CD4-positive, alpha-beta T cell treated with Interleukin-2 at 100 ng/mL for 4 hours (primary cell): Measurements from ENCODE around the gene RNF144B.
"Not testable (repeated sequence)": the region's sequence is repeated elsewhere in the genome, so short reads cannot be mapped to it uniquely, and the experiment has no call there.

Source experiments
- DNase-seq: peaks from one replicate; pipeline ENCODE4 v3.0.0-alpha.2; 2020; ENCODE audit warnings: low spot score

Gene RNF144B

DNA sequence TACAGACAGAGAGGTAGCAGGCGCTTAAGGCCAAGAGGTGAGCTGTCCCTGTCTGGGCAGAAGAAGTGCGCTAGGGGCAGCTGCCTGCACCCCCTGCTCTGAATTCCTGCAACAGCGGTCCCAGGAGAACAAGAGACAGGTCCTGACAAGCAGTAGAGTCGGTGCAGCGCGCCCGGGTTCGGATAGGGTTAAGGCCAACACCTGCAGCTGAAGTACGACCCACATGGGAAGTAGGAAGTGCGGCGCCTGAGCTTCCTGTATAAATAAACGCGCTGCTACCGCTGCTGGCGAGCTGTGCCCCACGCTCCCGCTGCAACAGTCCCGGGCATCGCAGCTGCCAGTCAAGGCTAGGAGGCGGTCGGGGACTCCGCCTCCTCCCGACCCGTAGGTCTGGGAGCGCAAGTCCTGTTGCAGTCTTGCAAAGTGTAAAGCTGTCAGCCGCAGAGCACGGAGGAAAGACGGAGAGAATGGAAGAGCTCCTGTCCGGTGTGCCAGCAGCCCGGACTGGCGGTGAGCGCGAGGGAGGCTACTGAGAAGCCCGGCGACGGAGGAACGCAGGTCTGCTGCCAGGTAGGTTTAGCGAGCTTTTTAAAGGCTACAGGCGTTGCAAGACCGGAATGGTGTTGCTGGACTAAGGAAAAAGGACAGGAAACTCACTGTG lies at the start of gene RNF144B:
RNF144B (plus strand) TSS at position 290 of the 661 bp plus-strand sequence. CDS start 12,185 bp downstream, outside the sequence.
- peak; percentile 67 for DNase-seq

DNA sequence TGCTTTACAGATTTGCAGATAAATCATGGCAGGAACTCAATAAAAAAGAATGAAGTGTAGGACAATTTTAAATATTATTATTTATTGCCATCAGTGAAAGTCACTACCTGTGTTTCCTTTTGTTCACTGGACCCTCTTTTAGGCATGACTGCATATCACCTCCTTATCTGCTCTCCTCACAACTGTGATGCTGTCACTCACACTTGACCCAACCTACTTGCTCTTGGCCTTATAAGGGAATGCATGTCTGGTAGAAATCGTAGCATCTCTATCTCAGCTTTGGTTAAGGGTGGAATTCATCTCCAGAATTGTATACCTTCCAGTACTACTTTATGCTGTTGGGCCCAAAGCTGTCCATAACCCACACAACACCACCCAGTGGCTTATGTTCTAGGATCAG lies 47.6 kb upstream of the RNF144B start:
- DNase-seq, result no peak

DNA sequence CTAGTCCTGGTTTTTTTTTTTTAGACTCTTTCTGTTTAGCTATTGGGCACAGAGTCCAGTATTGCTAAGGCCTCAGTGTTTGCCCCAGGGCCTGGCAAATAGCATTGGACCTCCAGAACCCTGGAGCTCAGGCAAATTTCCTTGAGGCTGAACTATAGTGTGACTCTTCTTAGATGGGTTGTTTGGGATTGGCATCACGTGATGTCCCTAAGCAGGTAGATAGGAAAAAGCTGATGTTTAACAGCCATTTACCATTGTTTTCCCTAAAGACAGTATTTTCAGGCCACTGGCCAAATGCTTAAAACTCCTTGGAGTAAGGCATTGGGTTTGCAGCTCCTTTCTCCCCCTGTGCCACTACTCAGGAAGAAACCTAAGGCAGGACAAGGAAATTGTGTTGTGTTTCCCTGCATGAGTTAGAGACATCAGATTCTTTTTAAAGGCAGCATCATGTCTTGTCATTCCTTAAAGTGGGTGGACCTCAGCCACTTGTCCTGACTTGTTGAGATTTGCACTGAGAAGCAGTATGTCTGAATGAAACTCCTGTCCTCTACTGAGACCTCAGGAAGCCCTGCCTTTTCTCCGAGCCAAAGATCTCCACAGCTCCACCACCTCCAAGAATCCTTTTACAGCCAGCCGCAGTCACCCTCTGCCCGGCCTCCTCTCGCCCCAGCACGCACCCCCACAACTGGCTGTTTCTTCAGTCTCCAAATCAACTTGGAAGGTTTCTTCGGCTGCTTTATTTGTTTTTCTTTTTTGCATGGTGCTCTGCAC lies 46.2 kb upstream of the RNF144B start:
- DNase-seq, result no peak

DNA sequence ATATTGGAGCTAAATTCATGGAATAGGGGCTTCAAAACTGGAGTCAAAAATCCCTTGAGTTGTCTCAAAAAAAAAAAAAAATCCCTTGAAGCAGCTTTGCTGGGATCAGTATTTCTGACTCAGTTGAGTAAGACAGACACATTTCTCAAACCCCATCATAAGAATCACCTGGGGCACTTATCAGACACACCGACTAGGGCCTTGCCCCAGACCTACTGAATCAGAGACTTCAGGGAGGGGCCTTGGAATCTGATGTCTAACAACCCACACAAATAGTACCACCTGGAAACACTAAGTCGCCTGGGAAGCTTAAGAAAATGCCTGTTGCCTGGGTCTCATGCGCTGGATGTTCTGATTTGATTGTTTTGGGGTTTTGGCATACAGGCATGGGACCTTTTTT lies 44.9 kb upstream of the RNF144B start:
- no peak for DNase-seq

DNA sequence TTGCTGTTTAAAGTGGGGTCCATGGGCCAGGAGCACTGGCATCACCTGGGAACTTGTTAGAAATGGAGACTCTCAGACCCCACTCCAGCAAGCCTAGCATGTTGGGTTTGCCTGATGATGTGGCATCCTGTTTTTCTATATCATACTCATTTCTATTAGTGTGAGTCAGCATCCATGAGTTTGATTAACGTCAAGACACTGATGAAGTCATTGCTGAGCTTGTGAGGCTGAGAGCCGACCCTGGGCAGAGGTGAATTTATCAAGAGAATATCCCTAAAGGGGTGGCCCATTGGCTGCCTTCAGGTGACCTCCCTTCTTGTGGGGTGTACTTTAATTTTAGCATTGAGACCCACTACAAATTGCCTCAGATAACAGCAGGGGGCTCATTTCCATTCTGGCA lies 43.4 kb upstream of the RNF144B start:
- DNase-seq, result no peak

DNA sequence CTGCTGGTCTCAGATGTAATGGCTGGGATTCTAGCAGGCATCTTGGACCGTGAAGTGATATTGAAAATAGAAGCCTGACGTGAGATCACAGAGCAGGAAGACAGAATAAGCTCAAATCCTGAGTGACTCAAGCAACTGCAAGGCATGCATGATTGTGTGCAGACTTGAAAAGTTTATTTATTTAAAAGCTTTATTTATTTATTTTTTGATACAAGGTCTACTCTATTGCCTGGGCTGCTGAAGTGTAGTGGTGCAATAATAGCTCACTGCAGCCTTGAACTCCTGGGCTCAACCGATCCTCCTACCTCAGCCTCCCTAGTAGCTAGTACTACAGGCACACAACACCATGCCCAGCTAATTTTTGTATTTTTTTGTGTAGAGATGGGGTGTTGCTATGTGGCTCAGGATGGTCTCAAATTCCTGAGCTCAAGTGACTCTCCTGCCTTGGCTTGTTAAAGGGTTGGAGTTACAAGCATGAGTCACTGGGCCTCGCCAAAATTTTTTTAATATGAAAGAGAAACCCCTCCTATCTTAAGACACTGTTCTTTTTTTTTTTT lies 40.1 kb upstream of the RNF144B start:
- DNase-seq, result no peak

DNA sequence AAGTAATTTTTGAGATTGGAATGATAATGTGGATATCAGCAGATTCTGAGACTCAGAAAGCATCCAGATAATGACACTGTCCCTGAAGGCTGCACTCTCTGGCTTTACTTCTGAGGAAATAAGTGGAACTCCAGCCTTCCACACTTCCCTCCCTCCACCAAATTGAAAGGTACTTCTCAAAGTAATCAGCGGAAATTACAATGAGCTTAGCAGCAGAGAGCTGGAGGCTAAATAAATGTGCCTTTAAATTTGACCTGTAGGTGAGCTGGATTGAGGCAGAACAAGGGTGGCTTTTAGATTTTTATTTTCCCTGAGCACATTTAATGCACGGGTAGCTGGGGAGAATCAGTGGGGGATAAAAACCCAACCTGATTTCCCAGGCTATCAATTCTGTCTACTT lies 39.3 kb upstream of the RNF144B start:
- DNase-seq, result no peak

DNA sequence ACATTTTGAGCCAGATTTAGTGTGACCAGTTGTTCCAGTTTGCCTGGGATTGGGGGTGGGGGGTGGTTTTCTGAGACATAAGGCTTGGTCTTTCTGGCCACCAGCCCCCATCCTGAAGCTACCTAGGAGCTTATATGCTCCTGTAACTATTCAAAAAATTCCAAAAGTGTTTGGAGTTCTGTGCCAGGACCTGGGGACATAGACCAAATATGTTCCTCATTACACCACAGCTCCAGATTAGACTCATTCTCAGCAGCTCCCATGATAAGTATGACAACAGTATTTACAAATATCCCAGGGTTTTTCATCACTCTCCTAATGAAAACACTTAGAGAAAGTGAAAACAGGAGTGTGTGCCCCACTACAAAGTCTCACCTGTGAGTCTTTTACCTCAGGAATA lies 37.8 kb upstream of the RNF144B start:
- no peak for DNase-seq

DNA sequence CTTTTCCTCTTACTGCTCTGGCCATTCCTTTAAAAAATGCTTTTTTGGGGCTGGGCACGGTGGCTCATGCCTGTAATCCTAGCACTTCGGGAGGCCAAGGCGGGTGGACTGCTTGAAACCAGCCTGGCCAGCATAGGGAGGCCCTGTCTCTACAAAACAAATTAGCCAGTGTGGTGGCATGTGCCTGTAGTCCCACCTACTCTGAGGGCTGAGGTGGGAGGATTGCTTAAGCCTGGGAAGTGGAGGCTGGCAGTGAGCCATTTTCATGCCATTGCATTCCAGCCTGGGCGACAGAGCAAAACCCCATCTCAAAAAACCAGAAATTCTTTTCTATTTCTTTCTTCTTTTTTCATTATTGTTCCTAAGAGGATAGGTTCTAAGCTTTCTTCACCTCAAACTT lies 36.9 kb upstream of the RNF144B start:
- DNase-seq, result no peak

DNA sequence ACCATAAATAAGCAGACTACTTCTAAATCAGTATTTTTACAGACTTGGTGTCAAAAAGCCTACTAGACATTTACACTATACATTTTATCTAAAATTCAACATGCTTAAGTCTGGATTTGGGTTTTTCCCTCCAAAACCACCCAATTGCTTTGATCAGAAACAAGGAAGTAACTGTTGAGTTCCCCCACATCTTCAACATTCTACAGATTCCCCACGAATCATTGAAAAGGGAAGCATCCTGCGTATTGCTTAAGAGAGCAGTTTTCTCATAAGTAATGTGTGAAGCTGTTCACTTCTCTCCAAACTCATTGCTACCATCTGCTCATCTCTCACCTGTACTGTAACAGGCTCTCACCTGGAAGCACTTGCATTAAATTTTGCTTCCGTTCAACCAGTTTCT lies 36.4 kb upstream of the RNF144B start:
- no peak for DNase-seq

DNA sequence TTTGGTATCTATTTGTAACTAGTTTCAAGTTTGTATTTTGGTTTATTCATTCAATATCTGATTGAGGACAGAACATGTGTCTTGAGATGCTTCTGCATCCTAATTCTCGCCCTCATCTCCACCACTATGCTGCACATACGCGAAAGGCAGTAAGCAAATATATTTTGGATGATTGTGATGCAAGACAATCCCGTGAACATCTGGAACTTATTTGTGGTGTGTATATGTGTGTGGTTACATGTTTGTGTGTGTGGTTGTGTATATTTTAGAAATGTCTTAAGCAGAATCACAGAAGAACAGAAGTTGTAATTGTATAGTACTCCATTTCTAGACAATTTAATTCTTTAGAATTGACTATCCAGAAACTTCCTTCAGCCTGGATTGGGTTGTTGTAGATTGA lies 35.1 kb upstream of the RNF144B start:
- no peak for DNase-seq

DNA sequence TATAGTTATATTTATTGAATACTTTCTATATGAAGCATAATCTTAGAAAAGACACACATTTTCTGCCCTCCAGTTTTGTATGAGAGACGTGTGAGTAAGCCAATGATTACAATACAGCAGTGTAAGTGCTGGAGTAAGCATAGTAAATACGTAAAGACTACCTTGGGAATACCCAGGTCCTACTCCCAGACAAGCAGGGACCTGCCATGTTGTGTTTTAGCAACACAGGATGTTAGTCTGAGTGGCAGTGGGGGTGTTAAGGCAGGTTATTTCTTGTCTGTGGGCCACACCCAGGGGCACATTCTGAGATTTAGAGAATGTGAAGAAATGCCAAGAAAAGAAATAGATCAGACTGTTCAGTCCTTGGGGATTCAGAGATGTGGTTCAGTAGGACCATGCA lies 34.3 kb upstream of the RNF144B start:
- DNase-seq, result no peak

DNA sequence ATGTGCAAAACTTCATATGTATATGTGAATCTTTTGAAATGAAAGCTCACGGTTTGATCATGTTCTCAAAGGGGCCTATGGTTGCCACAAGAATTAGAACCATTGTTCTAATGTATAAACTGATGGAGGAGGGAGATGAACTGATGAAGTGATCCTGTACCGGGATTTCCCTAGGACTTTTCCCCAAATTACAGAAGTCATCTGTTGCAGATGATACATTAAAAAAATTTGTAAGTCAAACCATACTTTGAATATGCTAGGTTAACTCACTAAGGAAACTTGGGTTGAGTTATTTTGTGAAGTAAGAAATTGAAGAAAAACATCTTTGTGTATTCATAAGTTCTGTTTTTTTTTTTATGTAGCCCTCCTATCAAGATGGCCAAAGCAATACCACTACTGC lies 33.9 kb upstream of the RNF144B start:
- no peak for DNase-seq

DNA sequence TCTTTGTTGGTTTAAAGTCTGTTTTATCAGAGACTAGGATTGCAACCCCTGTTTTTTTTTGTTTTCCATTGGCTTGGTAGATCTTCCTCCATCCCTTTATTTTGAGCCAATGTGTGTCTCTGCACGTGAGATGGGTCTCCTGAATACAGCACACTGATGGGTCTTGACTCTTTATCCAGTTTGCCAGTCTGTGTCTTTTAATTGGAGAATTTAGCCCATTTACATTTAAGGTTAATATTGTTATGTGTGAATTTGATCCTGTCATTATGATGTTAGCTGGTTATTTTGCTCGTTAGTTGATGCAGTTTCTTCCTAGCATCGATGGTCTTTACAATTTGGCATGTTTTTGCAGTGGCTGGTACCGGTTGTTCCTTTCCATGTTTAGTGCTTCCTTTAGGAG lies 29.6 kb upstream of the RNF144B start:
- not testable (repeated sequence) for DNase-seq

DNA sequence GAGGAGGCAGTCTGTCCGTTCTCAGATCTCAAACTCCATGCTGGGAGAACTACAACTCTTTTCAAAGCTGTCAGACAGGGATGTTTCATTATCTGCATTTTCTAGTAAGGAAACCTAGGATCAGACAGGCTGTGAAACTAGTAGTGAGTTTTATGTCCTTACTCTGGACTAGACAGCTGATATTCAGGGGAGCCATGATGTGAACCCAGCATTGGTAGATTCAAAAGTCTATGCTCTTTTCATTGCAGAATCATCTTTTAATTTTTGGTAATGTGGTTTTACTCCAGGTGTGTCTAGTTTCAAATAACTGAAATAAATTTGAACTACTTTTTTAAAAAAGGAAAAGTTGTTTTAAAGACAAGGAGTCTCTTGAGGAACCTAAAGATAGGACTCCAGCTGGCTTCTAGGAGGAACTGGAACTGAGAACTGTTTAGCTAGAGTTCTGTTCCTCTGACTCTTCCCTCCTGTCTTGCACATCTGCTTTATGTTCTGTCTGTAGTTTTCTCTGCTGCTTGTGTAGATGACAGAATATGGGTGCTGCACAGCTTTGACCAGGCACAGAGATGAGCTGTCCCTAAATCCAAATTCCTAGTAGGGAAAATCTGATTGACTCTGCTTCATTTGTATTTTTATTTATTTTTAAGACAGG lies 27.8 kb upstream of the RNF144B start:
- no peak for DNase-seq

DNA sequence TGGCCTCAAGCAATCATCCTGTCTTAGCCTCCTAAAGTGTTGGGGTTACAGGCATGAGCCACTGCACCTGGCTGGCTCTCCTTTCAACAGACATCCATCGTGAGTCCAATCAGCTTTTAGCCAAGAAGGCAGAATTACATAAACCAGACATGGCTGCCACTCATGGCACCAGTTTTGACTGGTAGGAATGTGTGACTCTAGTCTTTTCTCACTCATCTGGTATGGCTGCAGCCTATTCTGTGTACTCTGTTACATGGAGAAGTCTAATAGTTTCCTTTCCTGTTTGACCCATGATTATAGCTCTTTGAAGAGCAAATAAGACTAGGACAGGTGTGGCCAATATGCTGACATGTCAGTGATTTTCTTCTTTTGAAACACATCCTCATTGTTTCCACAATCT lies 27.0 kb upstream of the RNF144B start:
- no peak for DNase-seq

DNA sequence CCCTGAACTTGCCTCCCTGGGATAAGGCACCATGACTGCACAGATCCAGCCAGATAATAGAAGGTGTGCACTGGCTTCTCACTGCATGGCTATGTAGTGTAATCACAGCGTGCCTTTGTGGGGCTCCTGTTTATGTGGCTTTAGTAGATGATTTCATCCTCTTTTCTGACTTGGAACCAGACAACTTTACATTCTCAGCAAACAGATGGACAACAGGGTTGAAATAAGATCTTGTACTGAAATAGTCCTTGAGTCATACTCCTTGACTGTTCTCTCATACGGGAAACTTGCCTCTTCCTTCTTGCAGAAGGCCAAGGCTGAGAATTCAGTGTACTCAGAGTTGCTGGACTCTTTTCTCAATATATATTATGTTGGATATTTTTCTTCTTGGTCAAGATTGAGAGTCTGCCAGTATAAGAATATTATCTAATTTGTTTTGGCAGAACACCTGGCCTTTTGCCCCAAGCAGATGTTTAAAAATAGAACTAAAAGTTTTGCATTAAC lies 25.0 kb upstream of the RNF144B start:
- no peak for DNase-seq

DNA sequence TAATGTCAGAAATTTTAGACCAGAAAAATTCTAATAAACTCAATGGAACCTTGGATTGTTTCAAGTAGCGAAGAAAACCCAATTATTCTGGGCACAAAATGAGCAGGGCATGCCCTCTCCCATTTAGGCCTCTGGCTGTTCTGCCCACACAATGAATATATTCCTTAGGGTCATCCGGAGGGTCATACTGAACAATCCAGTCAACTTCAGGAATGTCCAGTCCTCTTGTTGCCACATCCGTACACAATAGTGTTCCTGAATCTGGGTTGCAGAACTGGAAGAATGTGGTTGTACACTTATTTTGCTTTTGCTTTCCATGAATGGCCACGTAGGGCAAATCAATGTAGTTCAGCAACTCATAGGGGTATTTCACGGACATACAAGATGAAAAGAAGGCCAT lies 23.4 kb upstream of the RNF144B start:
- DNase-seq, result no peak

DNA sequence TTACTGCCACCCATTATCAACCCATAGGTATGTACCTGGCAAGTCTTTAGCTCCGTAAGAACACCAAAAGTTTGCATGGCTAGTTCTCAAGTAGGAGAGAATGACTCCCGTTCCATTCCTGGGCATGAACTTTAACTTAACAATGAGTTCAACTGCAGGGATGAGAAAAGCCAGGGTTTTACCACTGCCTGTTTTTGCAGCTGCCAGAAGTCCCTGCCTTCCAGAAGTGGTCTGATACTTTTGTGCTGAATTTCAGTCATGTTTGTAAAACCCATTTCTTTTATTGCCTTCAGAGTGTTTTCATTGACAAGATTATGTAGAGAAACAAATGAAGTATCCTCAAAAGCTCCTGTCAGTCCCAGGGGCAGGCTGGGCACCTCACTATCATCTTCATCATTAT lies 22.6 kb upstream of the RNF144B start:
- DNase-seq, result not testable (repeated sequence)

DNA sequence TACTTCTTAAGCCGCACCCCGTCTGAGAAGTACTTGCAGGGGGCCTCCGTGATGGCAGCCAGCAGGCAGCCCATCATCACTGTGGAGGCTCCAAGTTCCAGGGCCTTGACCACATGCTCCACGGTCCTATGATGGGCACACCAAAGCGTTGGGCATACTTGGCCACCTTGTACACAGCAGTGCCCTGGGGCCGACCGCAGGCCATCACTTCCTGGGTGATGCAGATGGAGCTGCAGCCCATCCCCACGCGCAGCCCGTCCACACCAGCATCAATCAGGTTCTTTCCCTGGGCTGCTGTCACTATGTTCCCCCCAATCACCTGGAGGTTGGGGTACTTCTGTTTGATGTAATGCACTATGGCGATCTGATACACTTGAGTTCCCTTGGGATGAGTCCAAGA lies 19.8 kb upstream of the RNF144B start:
- DNase-seq, result no peak

DNA sequence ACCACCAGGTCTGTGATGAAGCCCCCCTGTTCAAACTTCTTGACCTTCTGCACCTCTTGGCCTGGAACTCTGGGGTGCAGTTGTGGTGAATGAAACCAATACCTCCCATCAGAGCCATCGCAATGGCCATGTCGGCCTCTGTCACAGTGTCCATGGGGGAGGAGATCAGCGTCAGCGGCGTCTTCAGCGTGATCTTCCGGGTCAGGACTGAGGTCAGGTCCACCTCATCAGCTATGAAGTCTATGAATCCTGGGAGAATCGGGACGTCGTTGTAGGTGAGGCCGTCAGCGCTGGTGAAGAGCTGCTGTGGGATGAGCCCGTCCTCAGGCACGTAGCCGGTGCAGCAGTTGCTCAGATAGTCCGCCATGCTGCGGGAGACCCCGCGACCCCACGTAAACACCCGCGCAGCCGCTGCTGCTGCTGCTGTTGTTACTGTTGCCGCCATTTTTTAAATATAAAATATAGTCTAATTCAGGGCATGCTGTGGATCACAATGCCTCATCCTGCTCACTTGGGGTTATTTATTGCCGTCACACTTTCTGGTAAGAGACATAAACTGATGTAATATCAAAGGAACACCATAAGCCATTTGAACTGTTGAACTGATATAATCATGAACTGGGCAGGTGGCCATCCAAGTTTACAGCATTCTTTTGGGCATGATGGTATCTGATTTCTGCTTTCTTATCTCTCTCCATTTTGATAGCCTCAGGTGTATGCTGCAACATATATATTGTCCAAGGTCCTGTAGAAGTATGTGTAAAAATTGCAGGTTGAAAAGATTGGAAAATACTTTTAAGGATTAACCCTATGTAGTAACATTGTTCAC lies 18.7 kb upstream of the RNF144B start:
- no peak for DNase-seq

DNA sequence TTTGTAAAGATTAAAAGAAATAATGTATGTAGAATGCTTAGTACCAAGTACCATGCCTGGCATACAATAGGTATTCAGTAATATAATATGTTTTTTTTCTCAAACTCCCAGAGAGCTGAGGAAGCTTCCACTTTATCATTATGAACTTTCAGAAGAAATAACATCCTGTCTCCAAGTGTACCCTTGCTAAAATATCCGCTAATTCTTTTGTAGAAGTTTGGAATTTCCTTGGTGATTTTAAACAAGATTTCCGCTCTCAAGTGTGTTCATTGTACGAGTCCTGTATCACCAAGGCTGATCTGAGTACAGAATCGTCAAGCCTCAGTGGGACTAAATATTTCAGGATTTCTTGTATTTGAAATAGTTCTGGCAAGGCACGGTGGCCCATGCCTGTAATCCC lies 16.1 kb upstream of the RNF144B start:
- no peak for DNase-seq
